SK-N-SH treated with all-trans-retinoic acid at 6 μM for 48 hours (cell line): ENCODE results near the gene FARSB.

Source experiments
- ATAC-seq: fragments of 200-7000 bp; cut with Tn5 transposase; 3 replicates; pipeline ENCODE4 v1.9.1; 2020; ENCODE audit warnings: mild to moderate bottlenecking, moderate library complexity
- ARNTL ChIP-seq: fragments of 450-650 bp; formaldehyde crosslinking; IDR thresholded peaks from 2 replicates; pipeline ENCODE4 v1.5.0; 2020; ENCODE audit warnings: low read depth, mild to moderate bottlenecking, moderate library complexity, borderline replicate concordance
- CREB5 ChIP-seq: fragments of 250-450 bp; sonication (Bioruptor Pico); IDR thresholded peaks from 2 replicates; pipeline ENCODE4 v1.5.1; 2020; ENCODE audit warnings: low read depth, mild to moderate bottlenecking, moderate library complexity
- CSDC2 ChIP-seq: fragments of 250-450 bp; sonication (Bioruptor Pico); IDR thresholded peaks from 2 replicates; pipeline ENCODE4 v1.5.0; 2020; ENCODE audit warnings: mild to moderate bottlenecking, moderate library complexity
- ESRRG ChIP-seq: fragments of 250-450 bp; sonication (Bioruptor Pico); IDR thresholded peaks from 2 replicates; pipeline ENCODE4 v1.6.1; 2021; ENCODE audit warnings: mild to moderate bottlenecking
- ISL1 ChIP-seq: fragments of 250-450 bp; sonication (Bioruptor Pico); IDR thresholded peaks from 2 replicates; pipeline ENCODE4 v2.1.2; 2022; ENCODE audit warnings: mild to moderate bottlenecking, moderate library complexity
- OSR1 ChIP-seq: fragments of 250-450 bp; sonication (Bioruptor Pico); IDR thresholded peaks from 2 replicates; pipeline ENCODE4 v1.8.0; 2022; ENCODE audit warnings: moderate library complexity, mild to moderate bottlenecking, inconsistent platforms
- PPARA ChIP-seq: fragments of 250-450 bp; sonication (Bioruptor Pico); IDR thresholded peaks from 2 replicates; pipeline ENCODE4 v1.5.0; 2020; ENCODE audit warnings: mild to moderate bottlenecking, borderline replicate concordance
- RARB ChIP-seq: fragments of 250-450 bp; sonication (Bioruptor Pico); IDR thresholded peaks from 2 replicates; pipeline ENCODE4 v1.8.0; 2021; ENCODE audit warnings: mild to moderate bottlenecking, moderate library complexity
- SNAI2 ChIP-seq: fragments of 250-450 bp; sonication (Bioruptor Pico); IDR thresholded peaks from 2 replicates; pipeline ENCODE4 v1.5.0; 2020; ENCODE audit warnings: mild to moderate bottlenecking, moderate library complexity
- TCF4 ChIP-seq: fragments of 250-450 bp; sonication (Bioruptor Pico); IDR thresholded peaks from 2 replicates; pipeline ENCODE4 v1.8.0; 2021; ENCODE audit warnings: mild to moderate bottlenecking, moderate library complexity, borderline replicate concordance
- TOX ChIP-seq: fragments of 250-450 bp; sonication (Bioruptor Pico); IDR thresholded peaks from 2 replicates; pipeline ENCODE4 v1.8.0; 2021; ENCODE audit warnings: mild to moderate bottlenecking, moderate library complexity, borderline replicate concordance
- TSHZ2 ChIP-seq: fragments of 250-450 bp; sonication (Bioruptor Pico); IDR thresholded peaks from 2 replicates; pipeline ENCODE4 v1.5.0; 2020; ENCODE audit warnings: mild to moderate bottlenecking, moderate library complexity
- ZFP3 ChIP-seq: fragments of 250-450 bp; sonication (Bioruptor Pico); IDR thresholded peaks from 2 replicates; pipeline ENCODE4 v1.5.0; 2020; ENCODE audit warnings: mild to moderate bottlenecking, moderate library complexity
- ZFP30 ChIP-seq: fragments of 450-650 bp; formaldehyde crosslinking; IDR thresholded peaks from 2 replicates; pipeline ENCODE4 v1.5.0; 2022; ENCODE audit warnings: mild to moderate bottlenecking, moderate library complexity
- ZNF565 ChIP-seq: fragments of 450-650 bp; formaldehyde crosslinking; conservative IDR thresholded peaks from 2 replicates; pipeline ENCODE4 v1.5.0; 2020; ENCODE audit warnings: low read depth, mild to moderate bottlenecking, moderate library complexity
- ZNF8 ChIP-seq: fragments of 450-650 bp; formaldehyde crosslinking; IDR thresholded peaks from 2 replicates; pipeline ENCODE4 v1.5.0; 2020; ENCODE audit warnings: mild to moderate bottlenecking, moderate library complexity
- TF ChIP-seq, protein P1 (sequence below): fragments of 250-450 bp; sonication (Bioruptor Pico); IDR thresholded peaks from 2 replicates; pipeline ENCODE4 v1.8.0; 2020; ENCODE audit warnings: mild to moderate bottlenecking, moderate library complexity, borderline replicate concordance
- TF ChIP-seq, protein P2 (sequence below): fragments of 250-450 bp; sonication (Bioruptor Pico); IDR thresholded peaks from 2 replicates; pipeline ENCODE4 v1.5.1; 2021; ENCODE audit warnings: mild to moderate bottlenecking, moderate library complexity

FARSB gene

DNA sequence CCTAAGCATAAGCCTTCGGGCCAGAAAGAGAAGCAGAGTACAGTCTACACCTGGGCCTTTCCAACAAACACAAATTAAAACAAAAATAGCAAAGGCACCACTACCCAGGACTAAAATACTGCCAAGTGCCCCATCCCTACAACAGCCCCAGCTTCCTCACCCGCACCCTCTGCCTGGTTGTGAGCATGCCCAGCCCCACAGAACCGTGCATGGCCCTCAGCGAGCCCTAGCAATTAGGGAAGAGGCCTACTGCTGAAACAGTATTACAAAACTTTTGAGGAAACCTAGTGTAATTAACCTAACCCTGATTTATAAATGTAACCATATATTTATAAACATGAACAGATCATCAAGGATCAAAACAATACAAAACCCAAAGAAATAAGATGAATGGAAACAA is 44.2 kb downstream of the FARSB start:
- no peak for TF ChIP-seq TOX
- TF ChIP-seq ZFP3 (CRISPR knock-in tag): no peak
- TF ChIP-seq TSHZ2: no peak
- TF ChIP-seq, all 23 proteins: peak for 0
- ATAC-seq: no peak

DNA sequence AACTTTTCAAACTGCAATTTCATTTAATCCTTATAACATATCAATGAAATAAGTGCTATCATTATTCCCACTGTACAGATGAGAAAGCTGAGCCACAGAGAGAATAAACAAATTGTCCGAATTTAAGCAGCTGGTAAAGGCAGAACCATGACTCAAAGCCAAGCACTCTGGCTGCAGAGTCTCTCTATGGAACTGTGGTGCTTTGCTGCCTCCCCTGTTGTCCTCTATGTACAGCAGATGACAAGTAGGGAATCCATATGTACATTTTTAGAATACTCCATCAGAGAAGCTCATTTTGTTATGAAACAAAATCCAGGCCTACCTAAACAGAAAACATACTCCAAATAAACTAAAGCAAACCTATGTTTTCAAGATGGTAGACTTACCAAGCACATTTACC is 45.1 kb downstream of the FARSB start:
- TF ChIP-seq ZNF8 (CRISPR knock-in tag) (no peak), PPARA (CRISPR knock-in tag) (no peak), SNAI2 (CRISPR knock-in tag) (no peak), TOX (no peak), ISL1 (no peak), OSR1 (CRISPR knock-in tag) (no peak)
- ATAC-seq: peak; percentile 44; the same call in 1 of the 3 replicates

- TF ChIP-seq ESRRG (CRISPR knock-in tag) (no peak), CSDC2 (CRISPR knock-in tag) (no peak), ZFP3 (CRISPR knock-in tag) (no peak), CREB5 (peak; percentile 56; the same call in 1 of the 2 replicates), ISL1 (peak; percentile 92), SNAI2 (CRISPR knock-in tag) (no peak)
- TF ChIP-seq, protein P1, sequence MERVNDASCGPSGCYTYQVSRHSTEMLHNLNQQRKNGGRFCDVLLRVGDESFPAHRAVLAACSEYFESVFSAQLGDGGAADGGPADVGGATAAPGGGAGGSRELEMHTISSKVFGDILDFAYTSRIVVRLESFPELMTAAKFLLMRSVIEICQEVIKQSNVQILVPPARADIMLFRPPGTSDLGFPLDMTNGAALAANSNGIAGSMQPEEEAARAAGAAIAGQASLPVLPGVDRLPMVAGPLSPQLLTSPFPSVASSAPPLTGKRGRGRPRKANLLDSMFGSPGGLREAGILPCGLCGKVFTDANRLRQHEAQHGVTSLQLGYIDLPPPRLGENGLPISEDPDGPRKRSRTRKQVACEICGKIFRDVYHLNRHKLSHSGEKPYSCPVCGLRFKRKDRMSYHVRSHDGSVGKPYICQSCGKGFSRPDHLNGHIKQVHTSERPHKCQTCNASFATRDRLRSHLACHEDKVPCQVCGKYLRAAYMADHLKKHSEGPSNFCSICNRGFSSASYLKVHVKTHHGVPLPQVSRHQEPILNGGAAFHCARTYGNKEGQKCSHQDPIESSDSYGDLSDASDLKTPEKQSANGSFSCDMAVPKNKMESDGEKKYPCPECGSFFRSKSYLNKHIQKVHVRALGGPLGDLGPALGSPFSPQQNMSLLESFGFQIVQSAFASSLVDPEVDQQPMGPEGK: 0 out of 2 replicates have a peak, but pooled peaks have one; percentile 41
- TF ChIP-seq, all 23 proteins: peak for 3
- ATAC-seq: peak; percentile 21; the same call in 2 of the 3 replicates
Observed at GRCh38 chr2:222609381-222609780, 46.5 kb downstream of the FARSB start.

DNA sequence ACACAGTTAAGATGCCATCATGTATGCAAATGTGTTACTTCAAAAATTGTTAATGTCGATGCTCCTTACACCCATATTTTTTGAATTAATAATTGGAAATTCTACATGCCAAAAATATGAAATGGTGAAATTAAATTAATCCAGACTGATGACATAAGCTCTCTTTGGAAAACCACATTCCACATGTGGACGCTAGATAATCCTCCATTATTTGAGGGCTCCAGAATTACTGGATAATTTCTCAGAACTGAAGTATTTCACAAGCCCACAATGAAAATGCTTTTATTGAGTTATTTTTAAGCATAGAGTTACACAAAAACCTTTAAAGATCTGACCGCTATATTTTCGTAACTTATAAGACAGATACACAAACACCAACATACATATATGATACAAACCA is 47.8 kb downstream of the FARSB start:
- TF ChIP-seq ISL1: peak; percentile 60
- TF ChIP-seq RARB: no peak
- ATAC-seq: no peak

GRCh38 chr2:222606306-222606705 is 49.6 kb downstream of the FARSB start:
- peak; percentile 42 for ATAC-seq

DNA sequence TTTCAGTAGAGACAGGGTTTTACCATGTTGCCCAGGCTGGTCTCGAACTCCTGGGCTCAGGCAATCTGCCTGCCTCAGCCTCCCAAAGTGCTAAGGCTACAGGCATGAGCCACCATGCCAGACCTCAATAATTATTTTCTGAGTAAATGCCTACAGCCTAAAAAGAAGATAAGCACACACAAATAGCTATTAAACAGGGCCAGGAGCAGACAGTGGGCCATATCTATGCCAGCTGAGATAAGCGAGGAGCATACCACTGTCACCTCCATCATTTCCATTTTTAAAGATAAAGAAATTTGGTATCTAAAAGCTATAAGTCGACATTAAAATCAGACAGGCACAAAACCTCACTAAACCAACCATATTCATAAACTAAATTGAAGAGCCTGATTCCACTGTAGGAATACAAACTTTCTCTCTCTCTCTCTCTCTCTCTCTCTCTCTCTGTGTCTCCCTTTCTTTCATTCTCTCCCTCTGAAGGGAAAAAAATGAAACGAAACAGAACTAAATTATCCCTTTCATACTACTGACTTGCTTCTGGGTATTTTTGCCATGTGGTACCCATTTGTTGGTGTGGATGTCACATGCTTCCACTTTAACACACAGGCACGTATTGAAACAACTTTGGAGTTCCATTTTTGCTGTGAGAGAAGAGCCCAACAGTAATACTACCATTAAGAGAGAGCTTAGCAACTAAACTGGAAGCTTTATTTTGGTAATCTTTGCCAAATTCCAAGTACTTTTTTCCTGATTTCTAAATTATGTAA is 51.0 kb downstream of the FARSB start:
- no peak for TF ChIP-seq SNAI2 (CRISPR knock-in tag)
- TF ChIP-seq ZFP30 (CRISPR knock-in tag): no peak
- TF ChIP-seq OSR1 (CRISPR knock-in tag): no peak
- no peak for TF ChIP-seq ZNF565 (CRISPR knock-in tag)
- TF ChIP-seq, protein P2, sequence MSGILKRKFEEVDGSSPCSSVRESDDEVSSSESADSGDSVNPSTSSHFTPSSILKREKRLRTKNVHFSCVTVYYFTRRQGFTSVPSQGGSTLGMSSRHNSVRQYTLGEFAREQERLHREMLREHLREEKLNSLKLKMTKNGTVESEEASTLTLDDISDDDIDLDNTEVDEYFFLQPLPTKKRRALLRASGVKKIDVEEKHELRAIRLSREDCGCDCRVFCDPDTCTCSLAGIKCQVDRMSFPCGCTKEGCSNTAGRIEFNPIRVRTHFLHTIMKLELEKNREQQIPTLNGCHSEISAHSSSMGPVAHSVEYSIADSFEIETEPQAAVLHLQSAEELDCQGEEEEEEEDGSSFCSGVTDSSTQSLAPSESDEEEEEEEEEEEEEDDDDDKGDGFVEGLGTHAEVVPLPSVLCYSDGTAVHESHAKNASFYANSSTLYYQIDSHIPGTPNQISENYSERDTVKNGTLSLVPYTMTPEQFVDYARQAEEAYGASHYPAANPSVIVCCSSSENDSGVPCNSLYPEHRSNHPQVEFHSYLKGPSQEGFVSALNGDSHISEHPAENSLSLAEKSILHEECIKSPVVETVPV: no peak
- TF ChIP-seq ARNTL (CRISPR knock-in tag): no peak
- 0 out of 2 replicates have a peak, but pooled peaks have one; percentile 34 for TF ChIP-seq TCF4 (CRISPR knock-in tag)
- TF ChIP-seq ZFP3 (CRISPR knock-in tag): no peak
- TF ChIP-seq TSHZ2: peak; percentile 43; the same call in 1 of the 2 replicates
- no peak for TF ChIP-seq ISL1
- TF ChIP-seq ZNF8 (CRISPR knock-in tag): no peak
- ATAC-seq: no peak; the same call in 2 of the 3 replicates

More at GRCh38 chr2:222606306-222606705, 49.6 kb downstream of the FARSB start:
- TF ChIP-seq ISL1 (0 out of 2 replicates have a peak, but pooled peaks have one; percentile 13), CREB5 (no peak)
